Stimulated activated CD4-positive, alpha-beta T cell treated with anti-CD3 and anti-CD28 coated beads, Interleukin-1b, Interleukin-23, amount 100 ng/mL, for 4 hours (primary cell): ENCODE measurements around the gene GIT1.
"Not testable (repeated sequence)": the region's sequence is repeated elsewhere in the genome, so short reads cannot be mapped to it uniquely, and the experiment has no call there.

ENCODE experiments used
- DNase-seq, 2 donors: peaks; one replicate each; pipeline ENCODE4 v3.0.0-alpha.2; 2020; ENCODE audit warnings: low read depth in 2 of 2

GIT1 gene

GRCh38 chr17:29567554-29568330 lies 21.7 kb downstream of the GIT1 start:
- peak; percentile 53 to 60 for DNase-seq

- no peak for DNase-seq
These were observed 22.2 kb downstream of the GIT1 start for GRCh38 chr17:29567304-29567553.

GRCh38 chr17:29566473-29567303 lies 22.8 kb downstream of the GIT1 start, which contains the start of gene ABHD15:
Gene ABHD15 (minus strand): TSS chr17:29567037. CDS start chr17:29566966, 71 bp downstream.
- peak in 1 of 2 donors; percentile 57 for DNase-seq

- DNase-seq = peak; percentile 39 to 50
These were observed 23.6 kb downstream of the GIT1 start for GRCh38 chr17:29565643-29566472.

DNA sequence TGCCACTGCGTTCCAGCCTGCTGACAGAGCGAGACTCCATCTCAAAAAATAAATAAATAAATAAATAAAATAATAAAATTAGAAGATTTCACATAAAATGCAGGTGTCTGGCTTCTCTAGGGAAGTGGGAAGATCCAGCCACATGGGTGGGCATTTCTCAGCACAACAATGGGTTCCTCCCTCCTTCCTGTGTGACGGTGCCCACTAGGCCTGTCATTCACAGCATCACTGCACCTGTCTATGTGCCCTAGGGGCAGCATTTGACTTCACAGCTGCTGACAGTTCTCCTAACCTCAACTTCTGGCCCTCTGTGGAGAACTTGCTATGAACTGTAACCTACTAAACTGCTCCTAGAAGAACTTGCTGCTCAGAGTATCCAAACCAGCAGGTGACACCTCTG lies 25.6 kb downstream of the GIT1 start:
- no peak for DNase-seq

DNA sequence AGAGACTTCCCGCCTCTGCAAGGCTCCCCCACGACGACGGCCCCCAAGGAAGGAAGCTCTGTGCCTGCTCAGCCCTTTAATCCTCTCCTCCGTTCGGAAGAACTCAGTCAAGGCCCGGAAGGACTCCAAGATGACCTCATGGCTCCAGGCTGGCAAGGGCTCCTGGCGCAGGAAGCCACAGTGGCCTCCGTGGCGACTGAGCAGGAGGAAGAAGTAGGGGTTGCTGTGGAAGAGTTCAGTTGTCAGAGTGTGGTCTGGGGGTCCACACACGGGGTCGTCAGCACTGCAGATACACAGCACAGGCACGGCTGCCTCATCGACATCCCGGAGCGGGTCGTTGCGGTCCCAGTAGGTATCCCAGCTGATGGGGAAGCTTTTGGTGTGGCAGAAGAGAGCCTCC lies 26.8 kb downstream of the GIT1 start:
- DNase-seq = no peak

- DNase-seq = no peak
These were observed 27.6 kb downstream of the GIT1 start for GRCh38 chr17:29561554-29562517.

GRCh38 chr17:29560316-29560715 lies 29.1 kb downstream of the GIT1 start:
- no peak for DNase-seq

GRCh38 chr17:29559640-29560039 lies 29.8 kb downstream of the GIT1 start:
- DNase-seq = no peak

GRCh38 chr17:29558139-29558538 lies 31.3 kb downstream of the GIT1 start:
- DNase-seq = not testable (repeated sequence)

GRCh38 chr17:29557739-29558116 lies 31.7 kb downstream of the GIT1 start:
- no peak for DNase-seq

GRCh38 chr17:29557085-29557738 lies 32.2 kb downstream of the GIT1 start:
- DNase-seq = no peak

- DNase-seq = no peak
These were observed 33.6 kb downstream of the GIT1 start for GRCh38 chr17:29555840-29556239.

DNA sequence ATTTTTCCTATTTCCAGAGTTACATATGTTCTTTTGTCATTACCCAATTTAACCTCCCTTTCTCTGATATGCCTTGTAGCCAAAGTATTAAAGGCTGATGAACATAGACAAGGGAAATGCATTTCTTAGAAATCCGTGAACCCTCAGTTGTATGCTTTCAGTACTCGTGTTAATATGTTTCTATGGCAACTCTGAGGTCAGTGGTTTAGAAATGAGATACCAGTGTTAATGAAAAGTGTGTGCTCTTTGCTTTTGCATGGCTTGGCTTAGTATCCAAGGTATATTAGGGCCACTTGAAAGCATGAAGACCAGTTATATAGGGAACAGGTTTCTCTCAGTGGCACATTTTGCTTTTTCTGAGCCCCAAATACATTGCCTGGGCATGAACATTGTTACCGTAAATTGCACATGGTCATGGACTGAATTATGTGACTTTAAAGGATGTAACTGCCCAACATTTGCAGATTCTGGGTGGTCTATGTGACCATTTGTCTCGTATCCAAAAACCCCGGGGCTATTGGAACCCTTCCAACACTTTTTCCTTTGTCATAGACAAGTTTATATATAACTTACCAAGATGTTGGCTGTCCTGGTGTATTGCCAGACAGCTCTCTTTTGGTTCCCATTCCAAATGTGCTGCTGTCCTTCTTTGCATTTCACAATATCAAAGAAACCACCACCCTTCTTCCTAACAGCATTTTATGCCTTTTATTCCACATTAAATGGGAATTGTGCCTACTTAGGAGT lies 40.1 kb downstream of the GIT1 start:
- DNase-seq = no peak

DNA sequence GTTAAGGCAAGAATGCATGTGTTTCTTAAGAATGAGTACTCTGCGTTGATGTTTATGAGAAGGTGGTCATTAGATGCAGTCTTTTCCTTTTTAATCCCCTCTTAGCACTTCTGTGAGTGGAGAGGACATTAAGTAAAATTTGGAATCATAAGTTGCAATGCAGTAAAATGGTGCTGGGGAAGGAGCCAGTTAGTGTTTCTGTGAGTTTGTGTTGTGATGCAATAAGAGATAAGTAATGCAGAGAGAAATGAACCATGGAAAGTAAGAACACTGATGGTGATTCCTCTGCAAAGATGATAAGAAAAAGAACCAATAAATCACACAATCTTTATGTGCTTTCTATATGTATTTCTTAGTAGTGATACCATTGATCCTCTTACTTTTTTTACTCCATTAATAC lies 42.6 kb downstream of the GIT1 start:
- no peak for DNase-seq

DNA sequence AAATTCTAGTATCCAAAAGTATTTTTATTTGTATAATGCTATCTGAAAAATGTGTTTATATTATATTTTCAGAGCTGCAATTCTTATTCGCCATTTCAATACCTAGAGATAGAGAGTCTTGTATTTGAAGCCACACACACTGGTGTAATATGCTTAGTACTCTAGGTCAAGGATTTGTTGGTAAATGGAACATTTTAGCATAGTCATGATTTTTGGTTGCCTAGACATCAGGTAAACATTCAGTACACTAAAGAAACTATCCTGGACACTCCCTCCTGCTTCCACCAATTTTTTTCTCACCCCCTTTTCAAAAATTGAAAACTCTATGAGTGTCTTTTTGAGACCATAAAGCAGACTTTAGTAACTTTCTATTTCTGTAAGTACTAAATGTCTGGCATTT lies 43.4 kb downstream of the GIT1 start:
- no peak for DNase-seq

GRCh38 chr17:29544066-29544465 lies 45.4 kb downstream of the GIT1 start:
- DNase-seq = no peak

- DNase-seq = no peak
These were observed 55.5 kb downstream of the GIT1 start for GRCh38 chr17:29533976-29534375.

DNA sequence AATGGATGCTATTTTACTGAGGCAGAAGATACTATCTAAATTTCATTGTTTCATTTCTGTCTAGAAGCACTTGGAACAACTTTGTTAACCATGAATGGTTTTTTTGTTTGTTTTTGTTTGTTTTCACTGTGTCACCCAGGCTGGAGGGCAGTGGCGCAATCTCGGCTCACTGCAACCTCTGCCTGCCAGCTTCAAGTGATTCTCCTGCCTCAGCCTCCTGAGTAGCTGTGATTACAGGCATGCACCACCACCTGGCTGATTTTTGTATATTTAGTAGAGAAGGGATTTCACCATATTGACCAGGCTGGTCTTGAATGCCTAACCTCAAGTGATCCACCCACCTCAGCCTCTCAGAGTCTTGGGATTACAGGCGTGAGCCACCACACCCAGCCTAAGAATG lies 63.1 kb downstream of the GIT1 start:
- no peak for DNase-seq

DNA sequence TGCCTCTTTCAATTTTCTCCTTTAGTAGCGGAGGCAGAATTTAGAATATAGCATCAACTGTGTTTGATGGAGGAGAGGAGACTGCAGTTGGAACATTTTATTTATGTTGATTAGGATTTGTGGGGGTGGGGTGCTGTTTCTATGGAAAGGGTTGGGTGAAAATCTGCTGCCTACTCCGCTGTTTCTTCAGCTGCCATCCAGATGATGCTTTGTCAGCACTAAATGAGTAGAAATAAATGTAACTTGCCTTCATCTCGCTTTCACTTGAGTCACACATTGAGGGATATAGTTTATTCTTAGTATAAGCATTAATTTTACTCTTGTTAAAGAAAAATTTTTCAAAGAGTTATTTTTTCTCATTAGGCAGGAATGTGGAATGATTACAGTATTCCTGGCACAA lies 64.8 kb downstream of the GIT1 start:
- DNase-seq = no peak
